Neural cell (in vitro differentiated cells): ENCODE results near the gene PIK3R1. TPM values are rescaled to one million over a fixed set of nuclear protein-coding genes. Genes with fewer than 3 reads are reported as not detected.

Source experiments
- H2AFZ ChIP-seq: fragments of 200-600, 300-800 bp; sonication (generic), shearing (Covaris generic); 2 replicates; pipeline ENCODE4 v1.6.0; 2014; ENCODE audit warnings: low read depth, mild to moderate bottlenecking, antibody characterized with exemption, low read length, moderate library complexity
- H3F3A ChIP-seq: fragments of 200-600 bp; shearing (Covaris generic); 2 replicates; pipeline ENCODE4 v1.6.1; 2016; ENCODE audit warnings: mild to moderate bottlenecking, moderate library complexity, mixed read lengths, antibody characterized with exemption, low read length; ENCODE audit not compliant: insufficient read depth, poor library complexity, severe bottlenecking
- H3K27ac ChIP-seq: fragments of 200-600, 300-800 bp; sonication (generic), shearing (Covaris generic); 2 replicates; pipeline ENCODE4 v1.5.1; 2014; ENCODE audit warnings: mild to moderate bottlenecking, low read length, moderate library complexity
- H3K27me3 ChIP-seq: fragments of 300-800, 200-600 bp; sonication (generic), shearing (Covaris generic); 2 replicates; pipeline ENCODE4 v1.6.0; 2014; ENCODE audit warnings: mild to moderate bottlenecking, low read depth, low read length, moderate library complexity; ENCODE audit not compliant: insufficient read depth
- H3K36me3 ChIP-seq: fragments of 300-800, 200-600 bp; sonication (generic), shearing (Covaris generic); 2 replicates; pipeline ENCODE4 v1.5.1; 2014; ENCODE audit warnings: mild to moderate bottlenecking, antibody characterized with exemption, low read length, moderate library complexity; ENCODE audit not compliant: insufficient read depth
- H3K4me2 ChIP-seq: fragments of 300-800, 200-600 bp; sonication (generic), shearing (Covaris generic); 2 replicates; pipeline ENCODE4 v1.6.0; 2014; ENCODE audit warnings: mild to moderate bottlenecking, low read length
- H3K4me3 ChIP-seq: fragments of 300-800, 200-600 bp; sonication (generic), shearing (Covaris generic); 2 replicates; pipeline ENCODE4 v1.5.1; 2014; ENCODE audit warnings: mild to moderate bottlenecking, low read length, moderate library complexity
- H3K79me2 ChIP-seq: fragments of 200-600 bp; shearing (Covaris generic); replicated peaks from 2 replicates; pipeline ENCODE4 v1.6.0; 2014; ENCODE audit warnings: mild to moderate bottlenecking, low read length, moderate library complexity; ENCODE audit not compliant: insufficient read depth
- H3K9ac ChIP-seq: fragments of 300-800, 200-600 bp; sonication (generic), shearing (Covaris generic); 2 replicates; pipeline ENCODE4 v1.6.1; 2016; ENCODE audit warnings: mild to moderate bottlenecking, low read length, mixed read lengths
- H3K9me2 ChIP-seq: fragments of 200-600 bp; shearing (Covaris generic); 2 replicates; pipeline ENCODE4 v1.6.1; 2016; ENCODE audit warnings: mild to moderate bottlenecking, low read length, mixed read lengths; ENCODE audit not compliant: insufficient read depth
- H3K9me3 ChIP-seq: fragments of 200-600, 300-800 bp; sonication (generic), shearing (Covaris generic); 2 replicates; pipeline ENCODE4 v1.6.1; 2016; ENCODE audit warnings: mild to moderate bottlenecking, mixed run types, low read length, moderate library complexity, mixed read lengths
- H4K20me1 ChIP-seq: fragments of 200-600 bp; shearing (Covaris generic); 2 replicates; pipeline ENCODE4 v1.6.1; 2016; ENCODE audit warnings: mild to moderate bottlenecking, mixed run types; ENCODE audit not compliant: insufficient read depth
- CTCF ChIP-seq: fragments of 450-650 bp; IDR thresholded peaks from 2 replicates; pipeline ENCODE4 v1.5.1; 2014; ENCODE audit warnings: antibody characterized with exemption, mild to moderate bottlenecking, moderate library complexity; ENCODE audit not compliant: poor library complexity, severe bottlenecking
- EP300 ChIP-seq: fragments of 450-650 bp; conservative IDR thresholded peaks from 2 replicates; pipeline ENCODE4 v1.6.1; 2014; ENCODE audit warnings: antibody characterized with exemption, mild to moderate bottlenecking, moderate library complexity; ENCODE audit not compliant: poor library complexity, severe bottlenecking
- EZH2 ChIP-seq: fragments of 200-600, 300-800 bp; shearing (Covaris generic), sonication (generic); IDR thresholded peaks from 2 replicates; pipeline ENCODE4 v1.6.1; 2014; ENCODE audit warnings: antibody characterized with exemption, low read length, borderline replicate concordance, mild to moderate bottlenecking; ENCODE audit not compliant: insufficient read depth, poor library complexity, severe bottlenecking
- MXI1 ChIP-seq: fragments of 450-650 bp; conservative IDR thresholded peaks from 2 replicates; pipeline ENCODE4 v1.6.1; 2014; ENCODE audit warnings: antibody characterized with exemption, mild to moderate bottlenecking; ENCODE audit not compliant: poor library complexity, severe bottlenecking
- POLR2AphosphoS5 ChIP-seq: IDR thresholded peaks from 2 replicates; pipeline ENCODE4 v1.6.1; 2012
- RAD21 ChIP-seq: fragments of 450-650 bp; conservative IDR thresholded peaks from 2 replicates; pipeline ENCODE4 v1.6.1; 2014; ENCODE audit warnings: antibody characterized with exemption, mild to moderate bottlenecking, moderate library complexity
- SMC3 ChIP-seq: fragments of 450-650 bp; conservative IDR thresholded peaks from 2 replicates; pipeline ENCODE4 v1.6.1; 2014; ENCODE audit warnings: antibody characterized with exemption, mild to moderate bottlenecking, moderate library complexity; ENCODE audit not compliant: poor library complexity
- TAF1 ChIP-seq: IDR thresholded peaks from 2 replicates; pipeline ENCODE4 v1.6.1; 2012; ENCODE audit warnings: low read depth
- polyA plus RNA-seq: library from polyadenylated mRNA; depleted of rRNA; stranded (reverse); fragments of >200 nt; gene quantifications from 2 replicates; pipeline ENCODE4 v1.2.3, GENCODE V29; 2014
- TF ChIP-seq, protein P1 (sequence below): IDR thresholded peaks from 2 replicates; pipeline ENCODE4 v1.6.1; 2012; ENCODE audit warnings: borderline replicate concordance

PIK3R1 gene
- polyA plus RNA-seq, 1 donor from 2014 or later, result 41.9 TPM

DNA sequence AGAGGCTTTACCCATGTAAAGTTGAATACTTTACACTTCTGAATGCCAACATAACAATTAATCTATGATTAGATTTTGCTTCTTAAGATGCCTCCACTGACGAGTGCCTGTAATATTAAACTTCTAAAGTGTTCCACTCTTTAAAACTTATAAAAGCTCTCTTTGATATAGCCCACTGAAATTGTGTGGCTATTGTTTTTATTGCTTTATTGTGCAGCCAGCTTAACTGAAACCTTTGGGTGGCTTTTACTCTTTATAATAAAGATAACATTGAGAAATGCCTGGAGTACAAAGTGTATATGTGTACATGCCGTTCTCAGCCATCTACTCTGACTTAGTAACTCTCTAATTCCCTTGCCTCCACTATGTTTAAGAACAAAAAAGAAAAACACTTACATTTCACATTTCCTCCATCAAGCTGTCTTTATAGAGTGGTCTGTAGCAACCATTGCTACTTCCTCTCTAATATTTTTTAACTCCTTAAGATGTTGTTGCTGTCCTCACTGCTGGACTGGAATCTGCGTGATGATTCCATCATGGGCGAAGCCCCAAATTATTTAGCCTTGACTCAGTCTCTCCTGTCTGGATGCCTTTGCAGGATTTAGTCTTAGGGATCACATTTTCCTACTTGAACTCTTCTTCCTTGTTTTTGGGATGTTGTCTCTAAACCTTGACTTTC is 9.1 kb downstream of the PIK3R1 start:
- Histone ChIP-seq H3K9ac (no peak overlapping the region), H3K79me2 (peaks cover 63% of the 10 kb centered on the region), H2AFZ (no peak overlapping the region), H3K27me3 (no peaks in the 10 kb centered on the region), H3K27ac (no peak overlapping the region), H4K20me1 (no peaks in the 10 kb centered on the region), H3F3A (no peaks in the 10 kb centered on the region), H3K4me2 (no peak overlapping the region), H3K9me3 (no peaks in the 10 kb centered on the region), H3K4me3 (no peak overlapping the region), H3K9me2 (no peaks in the 10 kb centered on the region), H3K36me3 (peaks cover 6% of the 10 kb centered on the region)
- TF ChIP-seq TAF1 (no peak), SMC3 (no peak), EZH2 (no peak), CTCF (no peak), RAD21 (no peak), MXI1 (no peak), POLR2AphosphoS5 (no peak), EP300 (no peak)
- TF ChIP-seq, protein P1, sequence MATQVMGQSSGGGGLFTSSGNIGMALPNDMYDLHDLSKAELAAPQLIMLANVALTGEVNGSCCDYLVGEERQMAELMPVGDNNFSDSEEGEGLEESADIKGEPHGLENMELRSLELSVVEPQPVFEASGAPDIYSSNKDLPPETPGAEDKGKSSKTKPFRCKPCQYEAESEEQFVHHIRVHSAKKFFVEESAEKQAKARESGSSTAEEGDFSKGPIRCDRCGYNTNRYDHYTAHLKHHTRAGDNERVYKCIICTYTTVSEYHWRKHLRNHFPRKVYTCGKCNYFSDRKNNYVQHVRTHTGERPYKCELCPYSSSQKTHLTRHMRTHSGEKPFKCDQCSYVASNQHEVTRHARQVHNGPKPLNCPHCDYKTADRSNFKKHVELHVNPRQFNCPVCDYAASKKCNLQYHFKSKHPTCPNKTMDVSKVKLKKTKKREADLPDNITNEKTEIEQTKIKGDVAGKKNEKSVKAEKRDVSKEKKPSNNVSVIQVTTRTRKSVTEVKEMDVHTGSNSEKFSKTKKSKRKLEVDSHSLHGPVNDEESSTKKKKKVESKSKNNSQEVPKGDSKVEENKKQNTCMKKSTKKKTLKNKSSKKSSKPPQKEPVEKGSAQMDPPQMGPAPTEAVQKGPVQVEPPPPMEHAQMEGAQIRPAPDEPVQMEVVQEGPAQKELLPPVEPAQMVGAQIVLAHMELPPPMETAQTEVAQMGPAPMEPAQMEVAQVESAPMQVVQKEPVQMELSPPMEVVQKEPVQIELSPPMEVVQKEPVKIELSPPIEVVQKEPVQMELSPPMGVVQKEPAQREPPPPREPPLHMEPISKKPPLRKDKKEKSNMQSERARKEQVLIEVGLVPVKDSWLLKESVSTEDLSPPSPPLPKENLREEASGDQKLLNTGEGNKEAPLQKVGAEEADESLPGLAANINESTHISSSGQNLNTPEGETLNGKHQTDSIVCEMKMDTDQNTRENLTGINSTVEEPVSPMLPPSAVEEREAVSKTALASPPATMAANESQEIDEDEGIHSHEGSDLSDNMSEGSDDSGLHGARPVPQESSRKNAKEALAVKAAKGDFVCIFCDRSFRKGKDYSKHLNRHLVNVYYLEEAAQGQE, result no peak

GRCh38 chr5:68225188-68225910 is 9.8 kb downstream of the PIK3R1 start:
- Histone ChIP-seq H3K4me2 (no peak overlapping the region), H3K9me2 (no peaks in the 10 kb centered on the region), H3K27ac (no peak overlapping the region), H4K20me1 (no peaks in the 10 kb centered on the region), H3K79me2 (peaks cover 63% of the 10 kb centered on the region), H2AFZ (no peak overlapping the region), H3K4me3 (no peak overlapping the region), H3F3A (no peaks in the 10 kb centered on the region), H3K27me3 (no peaks in the 10 kb centered on the region), H3K9ac (no peak overlapping the region), H3K9me3 (no peaks in the 10 kb centered on the region), H3K36me3 (peaks cover 6% of the 10 kb centered on the region)
- TF ChIP-seq SMC3 (no peak), RAD21 (no peak), CTCF (no peak), MXI1 (no peak), POLR2AphosphoS5 (no peak), EZH2 (no peak), EP300 (no peak), TAF1 (no peak)
- TF ChIP-seq, protein P1, result no peak
